ENCODE measurements around the gene MDM2. TPM values are rescaled to one million over a fixed set of nuclear protein-coding genes. Genes with fewer than 3 reads are reported as not detected.
A peak's percentile ranks its signal among the peaks of the same experiment; 100 is the strongest.
"Not testable (repeated sequence)": the region's sequence is repeated elsewhere in the genome, so short reads cannot be mapped to it uniquely, and the experiment has no call there.

Gene MDM2
- total RNA-seq, 2 experiments from 2014 or later: 114 to 119 TPM

DNA sequence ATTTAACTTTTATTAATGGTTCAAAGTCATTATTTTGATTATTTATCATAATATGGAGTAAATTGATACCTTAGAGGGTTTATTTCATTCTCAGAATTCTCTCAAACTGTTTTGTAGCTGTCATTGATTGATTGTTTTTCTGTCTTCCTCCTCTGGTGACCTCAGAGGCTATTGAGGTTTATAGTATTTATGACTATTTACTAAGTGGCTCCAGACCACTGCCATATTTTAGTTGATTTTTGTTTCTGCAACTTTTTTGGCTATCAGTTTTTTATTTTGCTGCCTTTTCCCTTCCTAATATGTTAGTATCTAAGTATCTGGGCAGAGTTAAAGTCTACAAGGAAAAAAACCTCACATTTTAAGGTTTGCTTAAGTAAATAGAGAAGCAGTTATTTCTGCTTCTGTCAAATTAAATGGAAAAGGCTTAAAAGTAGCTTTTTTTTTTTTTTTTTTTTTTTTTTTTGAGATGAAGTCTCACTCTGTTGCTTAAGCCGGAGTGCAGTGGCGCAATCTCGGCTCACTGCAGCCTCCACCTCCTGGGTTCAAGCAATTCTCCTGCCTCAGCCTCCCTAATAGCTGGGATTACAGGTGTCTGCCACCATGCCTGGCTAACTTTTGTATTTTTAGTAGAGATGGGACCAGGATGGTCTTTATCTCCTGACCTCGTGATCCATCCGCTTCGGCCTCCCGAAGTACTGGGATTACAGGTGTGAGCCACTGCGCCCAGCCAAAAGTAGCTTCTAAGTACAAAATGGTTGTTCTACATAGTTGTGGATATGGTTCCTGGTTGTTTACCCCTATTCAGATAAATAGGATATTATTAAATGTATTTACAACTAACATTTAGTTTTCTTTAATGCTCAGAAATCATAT lies 8.2 kb downstream of the MDM2 start:
- H3K36me3 Mint-ChIP-seq (ENCODE audit: low read depth): peaks cover 61% of the 10 kb centered on the region
- intact Hi-C loops (cut with DNase I, micrococcal nuclease): loop anchor here in 1 of 2 experiments (10.0 kb wide), 1 partner anchor 769 kb away; the partner anchor contains the start of gene CCT2
- peaks cover 36% of the 10 kb centered on the region for H3K4me1 Mint-ChIP-seq
- H3K9me3 Mint-ChIP-seq (ENCODE audit: low read depth): no peaks in the 10 kb centered on the region
- ChIA-PET CTCF (interaction anchor here (0.6 to 3.2 kb wide), 3 partner anchors 14 to 152 kb away, joined by 3 to 17 read pairs (median 4); no protein-coding TSS in a partner anchor), POLR2A (interaction anchor here (0.7 kb wide), 1 partner anchor 697 kb away, joined by 6 read pairs; no protein-coding TSS in a partner anchor)
- ATAC-seq (no peak), DNase-seq (no peak)
- H3K27ac Mint-ChIP-seq: no peak overlapping the region
- H3K27me3 Mint-ChIP-seq: no peaks in the 10 kb centered on the region
- no peak overlapping the region for H3K4me3 Mint-ChIP-seq

DNA sequence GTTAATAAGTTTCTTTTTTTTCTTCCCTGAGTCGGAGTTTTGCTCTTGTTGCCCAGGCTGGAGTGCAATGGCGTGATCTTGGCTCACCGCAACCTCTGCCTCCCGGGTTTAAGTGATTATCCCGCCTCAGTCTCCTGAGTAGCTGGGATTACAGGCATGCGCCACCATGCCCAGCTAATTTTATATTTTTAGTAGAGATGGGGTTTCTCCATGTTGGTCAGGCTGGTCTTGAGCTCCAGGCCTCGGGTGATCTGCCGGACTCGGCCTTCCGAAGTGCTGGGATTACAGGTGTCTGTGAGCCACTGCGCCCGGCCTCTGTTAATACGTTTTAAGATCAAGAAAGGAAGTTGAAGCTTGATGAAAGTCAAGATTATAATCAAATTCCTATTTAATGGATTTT lies 11.5 kb downstream of the MDM2 start:
- CTCF ChIA-PET: interaction anchor here (0.5 to 2.7 kb wide), 7 partner anchors 9 to 251 kb away, joined by 3 to 16 read pairs (median 3); partner anchors contain the start of gene MDM2
- intact Hi-C loops (cut with DNase I, micrococcal nuclease): loop anchor here in 1 of 2 experiments (10.0 kb wide), 1 partner anchor 765 kb away; the partner anchor contains the start of gene CCT2
- POLR2A ChIA-PET; DNase-seq; H3K9me3 Mint-ChIP-seq (ENCODE audit: low read depth); H3K4me3 Mint-ChIP-seq; H3K27me3 Mint-ChIP-seq; H3K27ac Mint-ChIP-seq; ATAC-seq: not testable (repeated sequence)
- peaks cover 57% of the 10 kb centered on the region for H3K36me3 Mint-ChIP-seq (ENCODE audit: low read depth)
- peaks cover 21% of the 10 kb centered on the region for H3K4me1 Mint-ChIP-seq

DNA sequence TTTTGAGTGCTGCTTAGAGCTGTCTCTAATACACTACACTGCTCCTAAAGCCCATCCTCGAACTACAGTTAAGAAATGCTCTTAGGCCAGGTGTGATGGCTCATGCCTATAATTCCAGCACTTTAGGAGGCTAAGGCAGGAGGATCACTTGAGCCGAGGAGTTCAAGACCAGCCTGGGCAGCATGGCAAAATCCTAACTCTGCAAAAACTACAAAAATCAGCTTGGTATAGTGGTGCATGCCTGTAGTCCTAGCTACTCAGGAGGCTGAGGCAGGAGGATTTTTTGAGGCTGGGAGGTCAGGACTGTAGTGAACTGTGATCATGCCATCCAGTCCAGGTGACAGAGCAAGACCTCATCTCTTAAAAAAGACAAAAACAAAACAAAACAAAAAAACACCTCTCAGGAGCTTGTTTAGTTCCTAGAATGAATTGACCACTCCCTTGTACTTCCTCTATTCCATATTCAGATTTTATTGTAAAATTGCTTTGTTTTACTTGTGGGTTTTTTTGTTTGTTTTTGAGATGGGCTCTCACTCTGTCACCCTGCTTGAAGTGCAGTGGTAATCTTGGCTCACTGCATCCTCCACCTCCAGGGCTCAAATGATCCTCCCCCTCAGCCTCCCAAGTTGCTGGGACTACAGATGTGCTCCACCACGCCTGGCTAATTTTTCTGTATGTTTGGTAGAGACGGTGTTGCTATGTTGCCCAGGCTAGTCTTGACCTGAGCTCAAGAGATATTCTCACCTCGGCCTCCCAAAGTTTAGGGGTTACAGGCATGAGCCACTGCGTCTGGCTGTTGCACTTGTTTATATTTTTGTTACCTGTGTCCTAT lies 13.6 kb downstream of the MDM2 start:
- Mint-ChIP-seq H3K36me3 (ENCODE audit: low read depth) (peaks cover 58% of the 10 kb centered on the region), H3K27ac (peak overlapping the region; percentile 55), H3K27me3 (no peaks in the 10 kb centered on the region), H3K4me3 (no peak overlapping the region), H3K4me1 (peaks cover 22% of the 10 kb centered on the region), H3K9me3 (ENCODE audit: low read depth) (no peaks in the 10 kb centered on the region)
- CTCF ChIA-PET: interaction anchor here (0.9 to 2.7 kb wide), 4 partner anchors 9 to 13 kb away, joined by 4 to 16 read pairs (median 6); partner anchors contain the start of gene MDM2
- POLR2A ChIA-PET: no interaction called here
- intact Hi-C loops (cut with DNase I, micrococcal nuclease): no loop called here
- no peak for DNase-seq
- ATAC-seq: peak; percentile 42

DNA sequence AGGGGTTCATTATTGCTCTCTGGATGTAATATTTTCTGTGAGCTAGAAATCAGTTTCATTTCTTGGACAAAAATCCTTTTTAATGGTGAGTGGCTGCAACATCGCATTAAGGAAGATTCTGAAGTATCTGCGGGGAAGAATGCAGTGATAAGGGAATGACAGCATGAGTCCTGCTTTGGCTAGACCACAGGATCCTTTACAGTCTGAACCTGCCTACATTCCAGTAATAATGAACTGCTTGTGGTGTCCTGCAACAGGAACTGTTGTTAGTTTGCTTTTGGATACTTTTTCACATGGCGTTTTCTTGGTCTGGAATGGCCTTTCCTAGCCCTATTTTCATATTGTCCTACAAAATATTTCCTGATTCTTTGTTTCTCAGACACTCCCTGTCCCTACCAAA lies 15.7 kb downstream of the MDM2 start:
- ChIA-PET CTCF (interaction anchor here (0.6 to 0.7 kb wide), 2 partner anchors 16 to 72 kb away, joined by 3 read pairs; no protein-coding TSS in a partner anchor), POLR2A (no interaction called here)
- no peak overlapping the region for H3K4me3 Mint-ChIP-seq
- peak overlapping the region; percentile 49 for H3K27ac Mint-ChIP-seq
- no peak for ATAC-seq
- no peak for DNase-seq
- no peaks in the 10 kb centered on the region for H3K27me3 Mint-ChIP-seq
- intact Hi-C loops (cut with DNase I, micrococcal nuclease): no loop called here
- peaks cover 62% of the 10 kb centered on the region for H3K36me3 Mint-ChIP-seq (ENCODE audit: low read depth)
- no peaks in the 10 kb centered on the region for H3K9me3 Mint-ChIP-seq (ENCODE audit: low read depth)
- H3K4me1 Mint-ChIP-seq: peaks cover 32% of the 10 kb centered on the region

DNA sequence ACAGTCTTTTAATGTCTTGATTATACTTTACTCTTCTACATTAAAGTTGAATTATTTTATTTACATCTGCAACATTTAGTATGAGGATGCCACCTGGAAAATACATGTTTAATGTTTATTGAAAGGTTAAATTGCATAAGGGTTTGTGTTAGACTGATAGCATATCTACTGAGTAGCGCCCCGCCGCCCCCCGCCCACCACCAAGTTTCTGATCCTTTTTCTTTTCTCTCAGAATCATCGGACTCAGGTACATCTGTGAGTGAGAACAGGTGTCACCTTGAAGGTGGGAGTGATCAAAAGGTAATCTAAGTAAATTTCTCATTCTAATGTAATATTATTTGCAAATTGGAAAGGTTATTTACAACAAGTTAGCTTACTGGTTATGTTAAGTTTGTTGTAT lies 16.2 kb downstream of the MDM2 start:
- CTCF ChIA-PET: no interaction called here
- ATAC-seq (no peak), DNase-seq (no peak)
- H3K27ac Mint-ChIP-seq: peak overlapping the region; percentile 49
- H3K9me3 Mint-ChIP-seq (ENCODE audit: low read depth): no peaks in the 10 kb centered on the region
- H3K27me3 Mint-ChIP-seq: no peaks in the 10 kb centered on the region
- peaks cover 31% of the 10 kb centered on the region for H3K4me1 Mint-ChIP-seq
- H3K36me3 Mint-ChIP-seq (ENCODE audit: low read depth): peaks cover 60% of the 10 kb centered on the region
- intact Hi-C loops (cut with DNase I, micrococcal nuclease): no loop called here
- H3K4me3 Mint-ChIP-seq: no peak overlapping the region
- POLR2A ChIA-PET: no interaction called here

DNA sequence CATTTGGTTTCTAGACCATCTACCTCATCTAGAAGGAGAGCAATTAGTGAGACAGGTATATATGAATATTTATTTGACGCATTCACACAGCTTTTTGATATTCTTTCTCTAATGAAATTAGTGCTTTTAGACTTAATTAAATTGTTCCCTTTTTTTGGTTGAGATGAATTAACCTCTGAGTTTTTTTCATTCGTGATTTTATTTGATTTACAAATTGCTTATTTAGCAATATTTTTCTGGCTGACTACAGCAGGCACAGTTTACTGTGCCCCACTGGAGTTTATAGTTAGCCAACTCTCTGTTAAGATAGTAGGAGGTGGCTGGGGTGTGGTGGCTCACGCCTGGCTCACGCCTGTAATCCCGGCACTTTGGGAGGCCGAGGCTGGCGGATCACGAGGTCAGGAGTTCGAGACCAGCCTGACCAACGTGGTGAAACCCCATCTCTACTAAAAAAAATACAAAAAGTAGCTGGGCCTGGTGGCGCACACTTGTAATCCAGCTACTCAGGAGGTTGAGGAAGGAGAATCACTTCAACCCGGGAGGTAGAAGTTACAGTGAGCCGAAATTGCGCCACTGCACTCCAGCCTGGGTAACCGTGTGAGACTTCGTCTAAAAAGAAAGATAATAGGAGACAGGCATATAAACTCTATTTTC lies 16.7 kb downstream of the MDM2 start:
- H3K4me1 Mint-ChIP-seq: peaks cover 29% of the 10 kb centered on the region
- intact Hi-C loops (cut with DNase I, micrococcal nuclease): loop anchor here in 1 of 2 experiments (5.0 kb wide), 2 partner anchors 77 to 413 kb away; partner anchors contain the start of genes CPSF6 and SLC35E3
- no peaks in the 10 kb centered on the region for H3K27me3 Mint-ChIP-seq
- H3K4me3 Mint-ChIP-seq: no peak overlapping the region
- H3K9me3 Mint-ChIP-seq (ENCODE audit: low read depth): no peaks in the 10 kb centered on the region
- ATAC-seq: no peak
- DNase-seq: no peak
- no peak overlapping the region for H3K27ac Mint-ChIP-seq
- H3K36me3 Mint-ChIP-seq (ENCODE audit: low read depth): peaks cover 60% of the 10 kb centered on the region
- ChIA-PET CTCF (interaction anchor here (1.0 kb wide), 1 partner anchor 12 kb away, joined by 3 read pairs; no protein-coding TSS in a partner anchor), POLR2A (no interaction called here)

DNA sequence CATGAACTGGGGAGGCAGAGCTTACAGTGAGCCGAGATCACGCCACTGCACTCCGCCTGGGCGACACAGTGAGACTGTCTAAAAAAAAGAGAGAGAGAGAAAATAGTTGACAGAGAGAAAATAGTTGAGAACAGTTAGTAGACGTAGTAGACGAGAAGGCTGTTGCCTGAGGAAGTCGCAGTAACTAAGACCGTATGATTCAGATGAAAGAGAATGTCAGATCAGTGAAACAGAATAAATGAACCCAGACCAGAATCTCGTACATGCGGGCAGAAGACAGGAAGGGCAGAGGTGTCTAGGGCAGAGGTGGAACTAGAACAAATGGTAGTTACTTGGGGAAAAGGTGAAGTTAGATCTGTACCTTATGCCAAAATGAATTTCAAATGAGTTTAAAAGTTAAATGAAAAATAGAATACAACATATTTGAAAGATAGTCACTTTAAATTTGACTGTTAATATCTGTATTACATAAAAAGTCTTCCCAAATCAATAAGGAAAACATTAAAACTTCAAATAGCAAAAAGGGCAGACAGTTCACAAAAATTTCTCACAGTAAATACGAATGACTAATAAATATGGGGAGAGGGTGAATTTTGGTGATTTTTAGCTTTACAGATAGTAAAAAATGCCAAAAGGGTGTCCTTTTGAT lies 17.7 kb downstream of the MDM2 start:
- CTCF ChIA-PET: no interaction called here
- H3K27me3 Mint-ChIP-seq: no peaks in the 10 kb centered on the region
- H3K4me3 Mint-ChIP-seq: no peak overlapping the region
- ATAC-seq (no peak), DNase-seq (no peak)
- POLR2A ChIA-PET: no interaction called here
- H3K27ac Mint-ChIP-seq: peak overlapping the region; percentile 64
- H3K4me1 Mint-ChIP-seq: peaks cover 34% of the 10 kb centered on the region
- no peaks in the 10 kb centered on the region for H3K9me3 Mint-ChIP-seq (ENCODE audit: low read depth)
- intact Hi-C loops (cut with DNase I, micrococcal nuclease): loop anchor here in 1 of 2 experiments (5.0 kb wide), 2 partner anchors 78 to 412 kb away; partner anchors contain the start of genes CPSF6 and SLC35E3
- peaks cover 57% of the 10 kb centered on the region for H3K36me3 Mint-ChIP-seq (ENCODE audit: low read depth)

DNA sequence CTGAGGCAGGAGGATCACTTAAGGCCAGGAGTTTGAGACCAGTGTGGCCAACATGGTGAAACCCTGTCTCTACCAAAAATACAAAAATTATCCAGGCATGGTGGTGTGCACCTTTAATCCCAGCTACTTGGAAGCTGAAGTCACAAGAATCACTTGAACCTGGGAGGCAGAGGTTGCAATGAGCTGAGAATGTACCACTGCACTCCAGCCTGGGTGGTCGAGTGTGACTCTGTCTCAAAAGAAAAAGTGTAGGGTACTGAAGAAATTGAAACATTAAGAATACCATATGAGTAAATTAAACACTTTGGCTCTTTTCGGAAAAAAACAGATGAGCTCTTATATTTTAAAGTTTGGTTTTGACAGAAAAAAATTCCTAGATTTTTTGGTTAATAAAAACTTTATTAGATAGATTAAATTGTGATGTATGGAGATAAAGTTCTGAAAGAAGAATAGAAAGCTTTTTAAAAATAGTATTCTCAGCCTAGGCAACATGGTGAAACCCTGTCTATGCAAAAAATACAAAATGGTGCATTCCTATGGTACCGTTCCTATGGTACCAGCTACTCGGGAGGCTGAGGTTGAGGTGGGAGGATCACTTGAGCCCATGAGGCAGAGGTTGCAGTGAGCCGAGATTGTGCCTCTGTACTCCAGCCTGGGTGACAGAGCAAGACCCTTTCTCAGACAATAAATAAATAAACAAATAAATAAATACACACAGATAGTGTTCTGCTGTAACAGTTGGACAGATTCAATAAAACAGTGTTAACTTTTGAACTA lies 20.1 kb downstream of the MDM2 start:
- CTCF ChIA-PET: interaction anchor here (0.6 to 3.5 kb wide), 8 partner anchors 9 to 242 kb away, joined by 3 to 27 read pairs (median 4); no protein-coding TSS in a partner anchor
- Mint-ChIP-seq H3K9me3 (ENCODE audit: low read depth) (no peaks in the 10 kb centered on the region), H3K27ac (no peak overlapping the region), H3K4me1 (peaks cover 32% of the 10 kb centered on the region), H3K27me3 (no peaks in the 10 kb centered on the region), H3K36me3 (ENCODE audit: low read depth) (peaks cover 66% of the 10 kb centered on the region), H3K4me3 (no peak overlapping the region)
- DNase-seq: no peak
- intact Hi-C loops (cut with DNase I, micrococcal nuclease): loop anchor here (1.0 to 5.0 kb wide), 4 partner anchors 19 to 409 kb away; partner anchors contain the start of genes CPSF6 (in 1 of the 2), MDM2 (in 1 of the 2) and SLC35E3 (in 1 of the 2)
- ATAC-seq: no peak
- POLR2A ChIA-PET: interaction anchor here (0.7 kb wide), 2 partner anchors 17 to 629 kb away, joined by 3 read pairs; no protein-coding TSS in a partner anchor

DNA sequence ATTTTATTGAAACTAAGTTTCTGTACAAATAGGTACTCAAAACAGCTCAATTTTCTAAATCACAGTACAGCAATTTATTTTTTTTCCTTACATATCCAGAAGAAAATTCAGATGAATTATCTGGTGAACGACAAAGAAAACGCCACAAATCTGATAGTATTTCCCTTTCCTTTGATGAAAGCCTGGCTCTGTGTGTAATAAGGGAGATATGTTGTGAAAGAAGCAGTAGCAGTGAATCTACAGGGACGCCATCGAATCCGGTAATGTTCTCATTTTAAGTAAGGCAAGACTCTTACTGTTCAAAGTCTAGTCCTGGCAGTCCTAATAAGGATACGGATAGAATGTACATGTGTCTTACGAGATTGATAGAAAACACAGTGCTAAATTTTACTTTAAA lies 20.7 kb downstream of the MDM2 start:
- CTCF ChIA-PET: interaction anchor here (0.6 to 3.5 kb wide), 7 partner anchors 9 to 241 kb away, joined by 3 to 27 read pairs (median 4); no protein-coding TSS in a partner anchor
- no peak for ATAC-seq
- POLR2A ChIA-PET: no interaction called here
- Mint-ChIP-seq H3K27ac (no peak overlapping the region), H3K4me1 (peaks cover 28% of the 10 kb centered on the region), H3K36me3 (ENCODE audit: low read depth) (peaks cover 61% of the 10 kb centered on the region), H3K4me3 (no peak overlapping the region), H3K27me3 (no peaks in the 10 kb centered on the region), H3K9me3 (ENCODE audit: low read depth) (no peaks in the 10 kb centered on the region)
- intact Hi-C loops (cut with DNase I, micrococcal nuclease): loop anchor here in 1 of 2 experiments (5.0 kb wide), 2 partner anchors 81 to 409 kb away; partner anchors contain the start of genes CPSF6 and SLC35E3
- no peak for DNase-seq

All from activated CD4-positive, alpha-beta T cell treated with anti-CD3 and anti-CD28 coated beads for 36 hours (primary cell).